ENCODE data around the gene MINDY2. TPM values are rescaled to one million over a fixed set of nuclear protein-coding genes. Genes with fewer than 3 reads are reported as not detected.
"Not testable (repeated sequence)": the region's sequence is repeated elsewhere in the genome, so short reads cannot be mapped to it uniquely, and the experiment has no call there.

MINDY2 gene
- total RNA-seq, 2 donors from 2014 or later: 20.1 to 30.0 TPM

DNA sequence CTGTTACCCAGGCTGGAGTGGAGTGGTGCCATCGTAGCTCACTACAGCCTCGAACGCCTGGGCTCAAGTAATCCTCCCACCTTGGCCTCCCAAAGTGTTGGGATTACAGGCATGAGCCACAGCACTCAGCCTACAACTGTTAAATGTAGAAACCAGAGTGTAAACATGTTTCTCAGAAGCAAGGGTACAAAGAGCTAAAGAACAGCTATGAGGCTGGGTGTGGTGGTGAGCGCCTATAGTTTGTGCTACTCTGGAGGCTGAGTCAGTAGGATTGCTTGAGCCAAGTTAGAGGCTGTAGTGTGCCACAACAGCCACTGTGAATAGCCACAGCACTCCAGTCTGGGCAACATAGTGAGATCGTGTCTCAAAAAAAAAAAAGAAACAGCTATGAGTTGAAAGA lies 4.8 kb upstream of the MINDY2 start:
- no peak overlapping the region for H3K27ac ChIP-seq
- TF ChIP-seq, protein P1, sequence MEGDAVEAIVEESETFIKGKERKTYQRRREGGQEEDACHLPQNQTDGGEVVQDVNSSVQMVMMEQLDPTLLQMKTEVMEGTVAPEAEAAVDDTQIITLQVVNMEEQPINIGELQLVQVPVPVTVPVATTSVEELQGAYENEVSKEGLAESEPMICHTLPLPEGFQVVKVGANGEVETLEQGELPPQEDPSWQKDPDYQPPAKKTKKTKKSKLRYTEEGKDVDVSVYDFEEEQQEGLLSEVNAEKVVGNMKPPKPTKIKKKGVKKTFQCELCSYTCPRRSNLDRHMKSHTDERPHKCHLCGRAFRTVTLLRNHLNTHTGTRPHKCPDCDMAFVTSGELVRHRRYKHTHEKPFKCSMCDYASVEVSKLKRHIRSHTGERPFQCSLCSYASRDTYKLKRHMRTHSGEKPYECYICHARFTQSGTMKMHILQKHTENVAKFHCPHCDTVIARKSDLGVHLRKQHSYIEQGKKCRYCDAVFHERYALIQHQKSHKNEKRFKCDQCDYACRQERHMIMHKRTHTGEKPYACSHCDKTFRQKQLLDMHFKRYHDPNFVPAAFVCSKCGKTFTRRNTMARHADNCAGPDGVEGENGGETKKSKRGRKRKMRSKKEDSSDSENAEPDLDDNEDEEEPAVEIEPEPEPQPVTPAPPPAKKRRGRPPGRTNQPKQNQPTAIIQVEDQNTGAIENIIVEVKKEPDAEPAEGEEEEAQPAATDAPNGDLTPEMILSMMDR (IDR thresholded peaks at IDR 0.05): no peak
- H3K4me3 ChIP-seq: no peak overlapping the region
- H3K9me3 ChIP-seq: peaks cover 0 to 7% of the 10 kb centered on the region in 2 donors
- H3K4me1 ChIP-seq: peaks cover 0 to 6% of the 10 kb centered on the region in 2 donors
- no peaks in the 10 kb centered on the region for H3K36me3 ChIP-seq
- no peaks in the 10 kb centered on the region for H3K27me3 ChIP-seq
- no peak for DNase-seq (ENCODE audit: low spot score)

DNA sequence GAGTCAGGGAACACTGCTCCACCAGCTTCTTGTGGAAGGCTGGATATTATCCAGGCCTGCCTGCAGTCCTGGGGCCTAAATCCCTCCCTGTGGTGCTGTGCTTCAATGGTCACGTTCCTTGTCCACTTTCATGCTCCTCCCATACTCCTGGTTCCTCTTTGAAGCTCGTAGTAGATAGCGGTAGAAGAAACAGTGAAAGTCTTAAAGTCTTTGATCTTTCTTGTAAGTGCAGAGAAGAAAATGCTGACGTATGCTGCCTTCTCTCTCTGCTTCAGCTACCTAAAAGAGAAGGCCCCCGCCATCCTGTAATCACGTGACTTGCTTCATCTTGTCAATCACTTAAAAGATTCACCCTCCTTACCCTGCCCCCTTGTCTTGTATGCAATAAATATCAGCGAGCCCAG lies 2.5 kb upstream of the MINDY2 start:
- H3K9me3 ChIP-seq; H3K27me3 ChIP-seq; H3K36me3 ChIP-seq; H3K4me3 ChIP-seq; H3K27ac ChIP-seq; DNase-seq (ENCODE audit: low spot score): not testable (repeated sequence)
- H3K4me1 ChIP-seq: peaks cover 0 to 15% of the 10 kb centered on the region in 2 donors

DNA sequence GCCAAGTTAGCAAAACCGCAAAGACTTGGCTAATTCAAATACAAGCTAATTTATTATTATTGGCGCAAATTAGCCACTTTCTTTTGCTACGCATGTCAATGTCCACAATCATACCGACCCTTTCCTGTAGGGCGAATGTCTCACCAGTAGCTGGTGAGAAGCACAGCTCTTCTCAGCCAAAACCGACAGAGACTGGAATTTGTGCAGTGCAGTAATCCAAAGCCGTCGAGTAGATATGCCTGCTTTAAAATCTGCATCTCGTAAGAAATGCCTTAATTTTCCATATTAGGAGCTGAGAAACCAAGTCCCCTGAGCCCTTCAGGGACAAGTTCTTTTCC lies 614 bp upstream of the MINDY2 start:
- TF ChIP-seq, protein P1 (IDR thresholded peaks at IDR 0.05): no peak
- peak overlapping the region; percentile 97 to 98 for H3K27ac ChIP-seq
- H3K4me1 ChIP-seq: peaks cover 0 to 32% of the 10 kb centered on the region in 2 donors
- H3K36me3 ChIP-seq: no peaks in the 10 kb centered on the region
- H3K9me3 ChIP-seq: no peaks in the 10 kb centered on the region
- H3K27me3 ChIP-seq: no peaks in the 10 kb centered on the region
- no peak for DNase-seq (ENCODE audit: low spot score)
- peak overlapping the region; percentile 79 to 81 for H3K4me3 ChIP-seq

DNA sequence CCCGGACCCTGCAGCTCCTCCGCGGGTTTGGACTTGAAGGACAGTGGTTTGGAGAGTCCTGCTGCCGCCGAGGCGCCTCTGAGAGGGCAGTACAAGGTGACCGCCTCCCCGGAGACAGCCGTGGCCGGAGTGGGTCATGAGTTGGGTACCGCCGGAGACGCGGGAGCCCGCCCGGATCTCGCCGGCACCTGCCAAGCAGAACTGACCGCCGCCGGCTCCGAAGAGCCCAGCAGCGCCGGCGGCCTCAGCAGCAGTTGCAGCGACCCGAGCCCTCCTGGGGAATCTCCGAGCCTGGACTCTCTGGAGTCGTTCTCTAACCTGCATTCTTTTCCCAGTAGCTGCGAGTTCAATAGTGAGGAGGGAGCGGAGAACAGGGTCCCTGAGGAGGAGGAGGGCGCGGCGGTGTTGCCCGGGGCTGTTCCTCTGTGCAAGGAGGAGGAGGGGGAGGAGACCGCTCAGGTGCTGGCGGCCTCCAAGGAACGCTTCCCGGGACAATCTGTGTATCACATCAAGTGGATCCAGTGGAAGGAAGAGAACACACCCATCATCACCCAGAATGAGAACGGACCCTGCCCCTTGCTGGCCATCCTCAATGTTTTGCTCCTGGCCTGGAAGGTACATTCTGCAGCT lies 634 bp downstream of the MINDY2 start:
- TF ChIP-seq, protein P1 (IDR thresholded peaks at IDR 0.05): no peak
- Histone ChIP-seq H3K27ac (peak overlapping the region; percentile 97 to 98), H3K4me3 (peak overlapping the region; percentile 79 to 81), H3K9me3 (no peaks in the 10 kb centered on the region), H3K36me3 (no peaks in the 10 kb centered on the region), H3K4me1 (peaks cover 0 to 43% of the 10 kb centered on the region in 2 donors), H3K27me3 (no peaks in the 10 kb centered on the region)
- DNase-seq (ENCODE audit: low spot score): no peak

DNA sequence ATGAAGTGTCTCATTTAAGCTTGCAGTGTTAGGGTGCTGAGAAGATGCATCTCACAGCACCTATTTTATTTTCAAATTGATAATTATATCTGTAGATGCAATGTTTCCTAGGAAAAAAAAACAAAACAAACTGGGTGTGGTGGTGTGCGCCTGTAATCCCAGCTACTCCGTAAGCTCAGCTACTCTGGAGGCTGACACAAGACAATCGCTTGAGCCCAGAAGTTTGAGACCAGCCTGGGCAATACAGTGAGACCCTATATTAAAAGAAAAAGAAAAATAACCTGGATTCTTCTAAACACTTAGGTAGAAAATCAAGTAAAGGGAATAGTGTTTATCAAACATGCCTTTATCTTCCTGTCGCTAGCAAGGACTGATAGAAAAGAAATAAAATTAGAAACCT lies 1.9 kb downstream of the MINDY2 start:
- no peak for DNase-seq (ENCODE audit: low spot score)
- peak overlapping the region; percentile 79 to 81 for H3K4me3 ChIP-seq
- H3K9me3 ChIP-seq: no peaks in the 10 kb centered on the region
- no peaks in the 10 kb centered on the region for H3K36me3 ChIP-seq
- no peaks in the 10 kb centered on the region for H3K27me3 ChIP-seq
- H3K4me1 ChIP-seq: peaks cover 0 to 43% of the 10 kb centered on the region in 2 donors
- TF ChIP-seq, protein P1 (IDR thresholded peaks at IDR 0.05): no peak
- H3K27ac ChIP-seq: peak overlapping the region; percentile 97 to 98

DNA sequence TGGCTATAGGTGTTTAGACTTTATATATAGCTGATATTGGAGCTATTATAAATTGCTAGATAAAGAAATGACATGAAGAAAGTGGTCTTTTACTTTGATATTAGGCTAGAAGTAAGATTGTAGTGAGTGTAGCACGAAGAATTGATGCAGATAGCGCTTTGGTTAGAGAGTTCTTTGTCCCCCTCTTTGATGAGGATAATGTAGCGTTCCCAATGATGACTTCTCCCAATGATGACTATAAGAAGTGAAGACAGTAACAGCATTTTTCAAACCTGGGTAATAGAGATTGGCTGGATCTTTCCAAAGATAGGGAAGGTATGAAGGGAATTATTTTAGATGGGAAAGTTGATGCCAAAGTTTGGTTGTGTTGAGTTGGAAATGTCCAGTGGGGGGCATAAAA lies 4.3 kb downstream of the MINDY2 start:
- Histone ChIP-seq H3K27ac (peak overlapping the region in 1 of 2 donors; percentile 39), H3K4me1 (peaks cover 0 to 38% of the 10 kb centered on the region in 2 donors), H3K27me3 (no peaks in the 10 kb centered on the region), H3K4me3 (no peak overlapping the region), H3K9me3 (no peaks in the 10 kb centered on the region), H3K36me3 (peaks cover 4% of the 10 kb centered on the region)
- TF ChIP-seq, protein P1 (IDR thresholded peaks at IDR 0.05): no peak
- DNase-seq (ENCODE audit: low spot score): no peak

Measured in right atrium auricular region (tissue), 2 donors.